T1000 (cell line): ENCODE results near the gene ABHD3.
"Not testable (repeated sequence)": the region's sequence is repeated elsewhere in the genome, so short reads cannot be mapped to it uniquely, and the experiment has no call there.

ENCODE experiments used
- DNase-seq: peaks from one replicate; lab custom pipeline; 2025; ENCODE audit warnings: mixed read lengths; lab: John Stamatoyannopoulos, UW

ABHD3 gene

DNA sequence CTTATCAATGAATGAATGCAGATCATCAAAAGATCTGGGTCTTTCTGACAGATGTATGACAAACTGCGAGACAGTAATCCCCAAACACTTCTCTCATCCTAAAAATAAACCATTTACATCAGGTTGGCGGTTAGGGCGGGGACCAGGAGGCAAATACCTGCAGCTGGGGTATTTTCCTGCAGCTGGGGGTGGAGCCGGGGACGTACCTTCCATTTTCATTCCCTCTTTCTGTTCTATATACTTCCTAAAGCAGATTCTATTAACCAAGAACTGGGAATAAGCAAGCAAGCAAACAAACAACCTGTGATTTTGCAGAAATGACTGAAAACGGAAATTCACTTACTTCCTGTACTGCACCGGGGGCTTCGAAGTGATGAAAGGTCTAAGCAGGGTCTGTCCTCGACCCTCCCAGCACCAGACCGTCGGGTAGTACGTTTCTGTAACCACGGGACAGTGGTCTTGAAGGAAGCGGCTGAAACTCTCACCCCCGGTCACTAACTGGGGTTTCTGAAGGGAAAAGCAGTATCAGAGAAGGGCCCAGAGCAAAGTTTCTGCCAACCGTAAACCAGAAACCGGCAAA, 1.2 kb downstream of the ABHD3 start:
- no peak for DNase-seq

- no peak for DNase-seq
Observed at GRCh38 chr18:21702602-21703001, 2.0 kb downstream of the ABHD3 start.

DNA sequence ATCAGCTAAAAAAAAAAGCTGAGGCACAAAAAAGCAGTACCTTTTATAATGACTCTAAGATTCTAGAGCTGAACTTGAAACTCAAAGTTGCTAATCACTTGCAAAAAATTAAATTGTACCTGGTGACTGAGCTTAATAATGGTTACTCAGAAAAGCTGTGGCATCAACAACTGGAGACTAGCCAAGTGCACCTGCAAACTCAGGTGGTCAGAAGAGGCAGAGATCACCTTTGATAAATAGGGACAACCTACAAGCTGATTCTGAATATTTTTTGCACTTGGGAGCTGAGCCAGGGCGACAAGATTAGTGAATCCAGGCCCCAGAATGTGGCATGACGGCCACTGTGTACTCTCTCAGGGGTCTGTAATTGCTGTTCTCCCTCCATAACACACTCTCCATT, 3.0 kb downstream of the ABHD3 start:
- no peak for DNase-seq

- DNase-seq: no peak
Observed at GRCh38 chr18:21700528-21701075, 4.0 kb downstream of the ABHD3 start.

- no peak for DNase-seq
Observed at GRCh38 chr18:21693322-21693721, 11.3 kb downstream of the ABHD3 start.

- no peak for DNase-seq
Observed at GRCh38 chr18:21689736-21690135, 14.8 kb downstream of the ABHD3 start.

- no peak for DNase-seq
Observed at GRCh38 chr18:21686282-21687105, 18.1 kb downstream of the ABHD3 start.

GRCh38 chr18:21685556-21685981, 19.0 kb downstream of the ABHD3 start:
- DNase-seq: not testable (repeated sequence)

DNA sequence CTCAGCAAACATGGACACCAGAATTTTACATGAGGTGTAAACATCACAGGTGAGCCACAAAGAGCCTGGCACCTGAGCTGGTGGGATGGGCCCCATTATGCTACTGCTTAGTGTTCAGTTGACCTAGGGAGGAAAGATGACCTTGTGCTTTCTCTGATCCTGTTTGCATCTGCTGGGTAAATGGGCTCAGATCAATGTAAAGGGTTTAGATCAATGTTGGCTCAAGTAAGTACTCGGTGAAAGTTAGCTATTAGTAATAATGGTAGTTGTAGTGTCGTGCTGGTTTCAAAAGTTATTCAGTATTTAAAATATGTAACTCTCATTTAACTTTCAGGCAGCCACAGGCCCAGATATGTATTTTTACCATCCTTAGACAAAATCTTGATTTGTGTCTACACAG, 19.8 kb downstream of the ABHD3 start:
- no peak for DNase-seq

- DNase-seq: no peak
Observed at GRCh38 chr18:21682371-21683051, 22.1 kb downstream of the ABHD3 start.

DNA sequence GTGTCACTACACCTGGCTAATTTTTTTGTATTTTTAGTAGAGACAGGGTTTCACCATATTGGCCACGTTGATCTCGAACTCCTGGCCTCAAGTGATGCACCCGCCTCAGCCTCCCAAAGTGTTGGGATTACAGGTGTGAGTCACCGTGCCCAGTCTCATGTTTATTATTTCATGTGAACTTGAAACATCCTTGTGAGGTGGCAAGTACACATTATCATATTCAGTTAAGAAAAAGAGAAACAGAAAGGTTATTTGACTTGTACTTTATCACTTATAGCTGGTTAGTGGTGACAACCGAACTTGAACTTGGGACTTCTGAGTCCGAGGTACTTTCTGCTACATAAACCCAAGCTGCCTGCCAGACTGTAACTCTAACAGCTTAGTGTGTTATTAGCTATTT, 24.4 kb downstream of the ABHD3 start:
- DNase-seq: no peak

DNA sequence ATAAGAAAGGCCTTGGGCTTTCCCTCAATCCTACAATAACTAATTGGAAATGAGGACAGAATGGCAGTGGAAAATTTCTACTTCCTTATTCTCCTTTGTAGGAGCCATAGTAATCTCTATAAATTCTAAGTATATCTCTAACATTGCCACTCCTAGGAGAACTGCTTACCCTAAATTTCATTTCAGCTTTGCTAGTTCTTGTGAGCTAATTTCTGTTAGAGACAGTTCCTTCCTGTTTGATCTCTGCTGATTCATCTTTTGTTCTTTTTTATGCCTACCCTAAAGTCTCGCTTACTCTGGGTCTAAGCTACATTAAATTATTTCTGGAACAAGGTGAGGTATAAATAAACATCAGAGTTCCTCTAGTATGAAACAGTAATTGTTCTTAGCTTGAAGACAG, 25.7 kb downstream of the ABHD3 start:
- no peak for DNase-seq

DNA sequence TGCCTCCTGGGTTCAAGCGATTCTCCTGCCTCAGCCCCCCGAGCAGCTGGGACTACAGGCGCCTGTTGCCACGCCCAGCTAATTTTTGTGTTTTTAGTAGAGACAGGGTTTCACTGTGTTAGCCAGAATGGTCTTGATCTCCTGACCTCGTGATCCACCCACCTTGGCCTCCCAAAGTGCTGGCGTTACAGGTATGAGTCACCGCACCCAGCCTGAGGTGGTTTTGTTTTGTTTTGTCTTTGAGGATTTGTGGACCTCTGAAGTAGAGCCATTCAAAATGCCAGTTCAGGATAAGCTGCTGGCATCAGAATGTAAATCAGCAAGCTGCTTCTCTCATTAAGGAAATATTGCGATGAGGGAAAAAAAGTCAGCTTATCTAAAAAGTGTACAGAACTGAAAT, 29.2 kb downstream of the ABHD3 start:
- not testable (repeated sequence) for DNase-seq

DNA sequence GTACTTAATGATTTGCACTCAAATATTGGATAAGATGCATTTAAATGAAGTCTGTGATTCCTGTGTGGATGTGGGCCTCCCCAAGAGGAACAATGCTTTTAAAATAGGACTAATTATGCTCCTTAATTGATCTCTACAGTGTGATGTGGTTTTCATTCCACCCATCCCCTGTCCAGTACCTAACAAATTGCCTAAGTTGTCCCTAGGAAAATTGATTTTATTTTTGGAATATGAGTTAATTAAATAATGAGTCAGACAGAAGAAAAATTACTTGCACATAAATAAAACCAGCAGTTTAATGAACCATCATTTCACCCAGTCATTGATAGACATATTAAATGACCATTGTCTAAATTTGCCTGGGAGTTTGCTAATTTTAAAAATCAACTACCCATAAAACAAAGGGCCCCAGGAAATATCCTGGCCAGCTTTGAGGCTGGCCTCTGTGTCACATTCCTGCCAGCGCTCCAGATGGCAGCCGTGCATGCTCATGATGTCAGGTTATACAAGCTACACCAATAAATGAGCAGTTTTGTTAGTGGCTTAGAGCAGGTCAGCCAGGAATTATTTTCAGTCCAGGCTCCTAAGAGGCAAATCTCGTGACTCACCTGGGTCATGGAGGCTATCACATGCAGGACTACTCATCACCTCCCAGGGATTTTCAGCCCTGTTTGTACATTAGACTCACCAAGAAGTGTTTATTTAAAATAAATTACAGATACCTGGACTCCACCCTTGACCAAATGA, 31.9 kb downstream of the ABHD3 start:
- DNase-seq: peak; percentile 70

GRCh38 chr18:21669736-21670285, 34.8 kb downstream of the ABHD3 start:
- DNase-seq: no peak

- no peak for DNase-seq
Observed at GRCh38 chr18:21664069-21664468, 40.5 kb downstream of the ABHD3 start.

DNA sequence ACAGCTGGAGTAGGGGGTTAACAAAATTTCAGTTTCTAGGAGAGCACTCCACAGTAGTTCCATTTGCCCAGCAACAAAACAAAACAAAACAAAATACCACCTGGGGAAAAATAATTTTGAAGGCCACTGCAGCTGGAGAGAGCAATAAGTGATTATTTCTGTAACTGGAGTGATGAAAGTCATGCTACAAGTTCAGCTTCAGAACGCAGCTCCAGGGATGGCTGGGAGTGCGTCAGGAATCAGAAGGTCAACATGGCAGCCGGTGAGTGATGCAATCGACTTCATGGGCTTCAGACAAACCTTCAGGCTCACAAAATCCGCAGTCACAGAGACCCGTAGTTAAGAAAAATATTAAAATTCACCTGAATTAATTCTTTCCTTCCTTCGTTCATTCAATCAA, 41.0 kb downstream of the ABHD3 start:
- DNase-seq: no peak

DNA sequence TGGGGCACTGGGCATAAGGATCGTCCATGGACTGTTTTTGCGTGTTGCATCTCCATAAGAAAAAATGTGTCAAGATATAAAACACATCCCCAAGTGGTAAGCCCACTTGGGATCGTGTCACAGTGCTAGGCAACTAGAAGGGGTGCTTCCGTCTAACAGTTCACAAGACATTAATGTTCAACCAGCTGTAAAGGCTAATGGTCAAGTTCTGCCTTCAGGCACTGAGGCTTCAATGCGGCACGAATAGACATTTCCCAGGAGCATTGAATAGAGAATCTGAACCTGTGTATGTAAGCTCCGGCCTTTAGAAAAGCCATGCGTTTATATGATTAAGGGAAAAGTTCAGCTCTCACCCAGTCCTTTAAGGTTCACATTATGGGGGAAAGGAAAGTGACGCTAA, 42.0 kb downstream of the ABHD3 start:
- no peak for DNase-seq

GRCh38 chr18:21660078-21660477, 44.5 kb downstream of the ABHD3 start:
- DNase-seq: no peak

DNA sequence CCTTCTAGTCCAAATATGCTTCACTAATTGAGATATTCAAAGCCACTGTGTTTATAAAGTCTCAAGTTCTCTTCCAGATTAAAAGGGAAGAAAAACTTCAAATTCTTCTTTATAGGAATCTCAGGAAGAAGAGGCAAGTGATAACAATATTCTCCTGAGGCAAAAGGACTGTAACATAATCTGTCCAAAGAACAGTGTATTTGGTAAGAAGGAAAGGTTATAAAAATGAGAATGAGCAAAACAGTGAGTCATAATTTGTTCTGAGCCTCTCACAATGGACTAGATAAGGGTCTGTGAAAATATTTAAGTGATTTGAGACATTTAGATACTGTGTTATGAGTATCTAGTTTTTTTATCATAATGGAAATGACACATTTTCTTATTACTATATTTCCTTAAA, 48.2 kb downstream of the ABHD3 start:
- no peak for DNase-seq

DNA sequence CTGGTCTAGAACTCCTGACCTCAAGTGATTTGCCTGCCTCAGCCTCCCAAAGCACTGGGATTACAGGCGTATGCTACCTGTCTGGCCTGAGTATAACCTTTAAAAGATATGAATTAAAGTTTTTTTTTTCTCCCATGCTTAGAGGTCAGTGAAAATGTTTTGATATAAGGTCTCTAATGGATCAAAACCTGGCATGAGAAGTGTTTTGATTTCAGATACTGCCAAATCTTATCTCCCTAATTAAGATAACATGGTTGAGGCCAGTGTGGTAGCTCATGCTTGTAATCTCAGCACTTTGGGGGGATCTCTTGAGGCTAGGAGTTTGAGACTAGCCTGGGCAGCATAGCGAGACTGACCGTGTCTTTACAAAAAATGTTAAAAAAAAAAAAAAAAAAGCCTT, 51.2 kb downstream of the ABHD3 start:
- DNase-seq: no peak

DNA sequence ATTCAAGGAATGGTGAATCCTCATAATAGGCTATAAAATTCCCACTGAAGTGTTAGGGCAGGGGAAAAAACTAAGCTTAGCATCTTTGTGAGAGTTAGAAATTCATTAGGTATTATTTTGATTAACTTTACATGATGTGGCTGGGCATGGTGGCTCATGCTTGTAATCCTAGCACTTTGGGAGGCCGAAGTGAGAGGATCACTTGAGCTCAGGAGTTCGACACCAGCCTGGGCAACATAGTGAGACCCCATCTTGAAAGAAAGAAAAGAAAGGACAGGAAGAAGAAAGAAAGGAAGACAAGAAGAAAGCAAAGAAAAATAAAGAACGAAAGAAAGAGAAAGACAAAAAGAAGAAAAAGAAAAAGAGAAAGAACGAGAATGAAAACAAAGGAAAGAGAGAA, 52.5 kb downstream of the ABHD3 start:
- DNase-seq: no peak
